Rectal smooth muscle tissue (tissue), 1 donor: ENCODE data around the gene FANCC.

Experiments
- H3K27ac ChIP-seq: one replicate; pipeline ENCODE4 v1.7.0; 2013; ENCODE audit warnings: low read depth, low read length, inconsistent platforms
- H3K27me3 ChIP-seq: one replicate; pipeline ENCODE4 v1.7.0; 2013; ENCODE audit warnings: low read length; ENCODE audit not compliant: control insufficient read depth, insufficient read depth
- H3K36me3 ChIP-seq: one replicate; pipeline ENCODE4 v1.7.0; 2013; ENCODE audit warnings: low read length; ENCODE audit not compliant: control insufficient read depth, insufficient read depth
- H3K4me1 ChIP-seq: one replicate; pipeline ENCODE4 v1.7.0; 2013; ENCODE audit warnings: low read length; ENCODE audit not compliant: control insufficient read depth, insufficient read depth
- H3K4me3 ChIP-seq: one replicate; pipeline ENCODE4 v1.7.0; 2013; ENCODE audit warnings: low read length
- H3K9ac ChIP-seq: one replicate; pipeline ENCODE4 v1.7.0; 2013; ENCODE audit warnings: low read length

FANCC gene

GRCh38 chr9:95091601-95092261, 225.8 kb downstream of the FANCC start:
- peaks cover 5% of the 10 kb centered on the region for H3K36me3 ChIP-seq

GRCh38 chr9:95090871-95091577, 226.5 kb downstream of the FANCC start:
- Histone ChIP-seq H3K9ac (no peak overlapping the region), H3K36me3 (peaks cover 10% of the 10 kb centered on the region), H3K27me3 (no peaks in the 10 kb centered on the region), H3K27ac (peak overlapping the region; percentile 80), H3K4me1 (peaks cover 48% of the 10 kb centered on the region), H3K4me3 (no peak overlapping the region)

More at GRCh38 chr9:95091601-95092261, 225.8 kb downstream of the FANCC start:
- Histone ChIP-seq H3K4me3 (no peak overlapping the region), H3K9ac (no peak overlapping the region), H3K4me1 (peaks cover 48% of the 10 kb centered on the region), H3K27me3 (no peaks in the 10 kb centered on the region), H3K27ac (peak overlapping the region; percentile 80)

- Histone ChIP-seq H3K27ac (peak overlapping the region; percentile 80), H3K9ac (no peak overlapping the region), H3K4me3 (no peak overlapping the region), H3K27me3 (no peaks in the 10 kb centered on the region), H3K36me3 (peaks cover 17% of the 10 kb centered on the region), H3K4me1 (peaks cover 52% of the 10 kb centered on the region)
Observed at GRCh38 chr9:95090023-95090791, 227.3 kb downstream of the FANCC start.

- no peak overlapping the region for H3K9ac ChIP-seq
- no peak overlapping the region for H3K4me3 ChIP-seq
- peak overlapping the region; percentile 80 for H3K27ac ChIP-seq
- H3K4me1 ChIP-seq: peaks cover 53% of the 10 kb centered on the region
- peaks cover 23% of the 10 kb centered on the region for H3K36me3 ChIP-seq
- no peaks in the 10 kb centered on the region for H3K27me3 ChIP-seq
Observed at GRCh38 chr9:95089257-95090022, 228.1 kb downstream of the FANCC start.

- Histone ChIP-seq H3K27ac (peak overlapping the region; percentile 59), H3K4me3 (no peak overlapping the region), H3K4me1 (peaks cover 53% of the 10 kb centered on the region), H3K9ac (no peak overlapping the region), H3K36me3 (peaks cover 24% of the 10 kb centered on the region), H3K27me3 (no peaks in the 10 kb centered on the region)
Observed at GRCh38 chr9:95088421-95089161, 228.9 kb downstream of the FANCC start.

- Histone ChIP-seq H3K4me3 (no peak overlapping the region), H3K27ac (peak overlapping the region; percentile 2), H3K27me3 (no peaks in the 10 kb centered on the region), H3K36me3 (peaks cover 32% of the 10 kb centered on the region), H3K4me1 (peaks cover 53% of the 10 kb centered on the region), H3K9ac (no peak overlapping the region)
Observed at GRCh38 chr9:95087659-95088242, 229.8 kb downstream of the FANCC start.

GRCh38 chr9:95086564-95086955, 230.9 kb downstream of the FANCC start:
- Histone ChIP-seq H3K36me3 (peaks cover 38% of the 10 kb centered on the region), H3K27me3 (no peaks in the 10 kb centered on the region), H3K4me3 (no peak overlapping the region), H3K27ac (peak overlapping the region; percentile 57), H3K4me1 (peaks cover 46% of the 10 kb centered on the region), H3K9ac (no peak overlapping the region)

GRCh38 chr9:95085861-95086563, 231.5 kb downstream of the FANCC start:
- Histone ChIP-seq H3K4me3 (no peak overlapping the region), H3K27me3 (no peaks in the 10 kb centered on the region), H3K36me3 (peaks cover 41% of the 10 kb centered on the region), H3K9ac (no peak overlapping the region), H3K27ac (peak overlapping the region; percentile 57), H3K4me1 (peaks cover 41% of the 10 kb centered on the region)

- no peak overlapping the region for H3K9ac ChIP-seq
- H3K27ac ChIP-seq: peak overlapping the region; percentile 73
- H3K36me3 ChIP-seq: peaks cover 41% of the 10 kb centered on the region
- H3K4me1 ChIP-seq: peaks cover 32% of the 10 kb centered on the region
- no peaks in the 10 kb centered on the region for H3K27me3 ChIP-seq
- no peak overlapping the region for H3K4me3 ChIP-seq
Observed at GRCh38 chr9:95085036-95085770, 232.3 kb downstream of the FANCC start.

- Histone ChIP-seq H3K27me3 (no peaks in the 10 kb centered on the region), H3K27ac (peak overlapping the region; percentile 73), H3K9ac (no peak overlapping the region), H3K4me3 (no peak overlapping the region), H3K4me1 (peaks cover 28% of the 10 kb centered on the region), H3K36me3 (peaks cover 39% of the 10 kb centered on the region)
Observed at GRCh38 chr9:95084254-95084934, 233.1 kb downstream of the FANCC start.
